ENCODE results near the gene CCDC85C.

CCDC85C gene

GRCh38 chr14:99552572-99553216 is 51.3 kb downstream of the CCDC85C start:
- no peak for DNase-seq

GRCh38 chr14:99552021-99552553 is 51.9 kb downstream of the CCDC85C start:
- no peak for DNase-seq

DNA sequence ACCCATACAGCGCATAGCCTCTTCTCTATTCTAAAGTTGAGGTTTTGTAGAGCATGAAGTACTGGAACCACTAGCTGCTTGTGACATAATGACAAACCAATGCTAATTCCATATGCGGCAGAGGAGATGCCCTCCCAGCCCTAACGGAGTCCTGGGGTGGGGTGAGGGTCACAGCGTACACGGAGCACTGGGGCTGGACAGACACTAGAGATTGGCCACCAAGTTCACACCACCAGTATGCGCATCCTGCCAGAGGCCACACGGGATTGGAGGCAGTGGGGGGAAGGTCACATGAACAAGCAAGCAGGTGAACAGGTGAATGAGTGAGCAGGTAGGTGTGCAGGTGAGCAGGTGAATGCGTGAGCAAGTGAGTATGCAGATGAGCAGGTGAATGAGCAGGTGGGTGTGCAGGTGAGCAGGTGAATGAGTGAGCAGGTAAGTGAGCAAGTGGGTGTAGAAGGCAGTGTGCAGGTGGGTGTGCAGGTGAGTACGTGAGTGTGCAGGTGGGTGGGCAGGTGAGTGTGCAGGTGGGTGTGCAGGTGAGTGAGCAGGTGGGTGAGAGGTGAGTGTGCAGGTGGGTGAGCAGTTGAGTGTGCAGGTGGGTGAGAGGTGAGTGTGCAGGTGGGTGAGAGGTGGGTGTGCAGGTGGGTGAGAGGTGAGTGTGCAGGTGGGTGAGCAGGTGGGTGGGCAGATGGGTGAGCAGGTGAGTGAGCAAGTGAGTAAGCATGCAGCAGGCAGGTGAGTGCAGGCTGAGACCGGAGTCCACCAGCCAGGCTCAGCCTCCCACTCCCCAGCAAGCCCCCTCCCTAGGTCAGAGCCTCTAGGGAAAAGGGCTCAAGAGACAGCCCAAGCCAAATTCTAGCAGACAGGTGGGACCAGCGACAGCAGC is 52.7 kb downstream of the CCDC85C start:
- no peak for DNase-seq

DNA sequence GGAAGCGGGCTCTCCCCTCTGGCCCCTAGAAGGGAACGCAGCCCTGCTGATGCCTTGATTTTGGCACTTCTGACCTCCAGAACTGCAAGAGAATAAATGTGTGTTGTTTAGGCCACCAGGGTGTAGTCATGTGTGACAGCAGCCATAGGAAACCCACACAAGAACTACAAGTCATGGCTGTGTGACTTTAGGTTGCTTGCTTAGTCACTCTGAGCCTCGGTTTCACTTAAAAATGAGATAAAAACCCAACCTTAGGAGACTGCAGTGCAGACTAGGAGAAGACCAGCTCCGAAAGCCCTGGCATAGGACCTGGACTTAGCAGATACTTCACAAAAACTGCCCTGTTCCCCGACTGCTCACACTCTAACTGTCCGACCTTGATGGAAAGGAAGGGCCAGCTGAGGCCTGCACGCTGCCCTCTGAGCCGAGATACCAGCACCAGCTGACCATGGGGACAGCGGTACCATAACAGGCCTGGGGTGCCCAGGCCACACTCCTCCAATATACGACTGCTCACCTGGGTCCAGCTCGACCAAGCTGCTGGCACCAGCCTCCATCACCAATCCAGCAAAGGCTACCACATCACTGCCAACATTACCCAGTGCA is 53.5 kb downstream of the CCDC85C start:
- no peak for DNase-seq

DNA sequence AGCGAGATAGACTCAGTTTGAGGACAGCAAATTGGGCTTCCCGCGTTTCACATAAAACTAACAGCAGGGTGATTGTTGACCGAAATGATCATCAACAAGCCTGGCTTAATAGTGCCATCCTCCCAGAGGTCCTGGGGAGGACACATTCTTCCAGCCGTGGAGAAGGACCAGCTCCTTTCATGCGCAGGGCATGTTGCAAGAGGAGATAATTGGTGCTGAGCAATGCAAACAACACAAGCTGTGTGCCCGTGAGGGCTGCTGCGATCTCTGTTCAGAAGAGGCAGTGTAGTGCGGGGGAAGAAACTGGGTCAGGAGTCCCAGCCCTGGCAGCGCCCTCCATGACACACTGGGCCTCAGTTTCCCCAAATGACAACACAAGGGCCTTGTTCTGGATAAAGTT is 54.3 kb downstream of the CCDC85C start:
- DNase-seq = no peak

- no peak for DNase-seq
Observed at GRCh38 chr14:99548871-99549515, 55.0 kb downstream of the CCDC85C start.

DNA sequence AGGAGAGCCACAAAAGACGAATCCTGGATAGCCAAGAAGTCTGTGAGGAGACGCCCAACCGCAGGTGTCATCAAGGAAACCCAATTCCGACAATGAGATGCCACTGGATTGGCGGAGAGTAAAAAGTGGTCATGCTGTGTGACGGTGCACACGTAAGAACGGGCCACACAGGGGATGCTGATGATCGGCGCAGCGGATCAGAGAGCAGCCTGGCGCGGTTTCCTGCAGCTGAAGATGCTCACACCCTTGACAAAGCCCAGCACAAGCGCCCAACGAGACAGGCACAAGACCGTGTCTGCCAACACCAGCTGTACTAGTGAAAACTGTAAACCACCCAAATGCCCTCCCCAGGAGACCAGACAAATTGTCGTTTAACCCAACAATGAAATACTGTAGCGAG is 55.8 kb downstream of the CCDC85C start:
- DNase-seq = no peak

- DNase-seq = no peak
Observed at GRCh38 chr14:99546234-99546879, 57.6 kb downstream of the CCDC85C start.

DNA sequence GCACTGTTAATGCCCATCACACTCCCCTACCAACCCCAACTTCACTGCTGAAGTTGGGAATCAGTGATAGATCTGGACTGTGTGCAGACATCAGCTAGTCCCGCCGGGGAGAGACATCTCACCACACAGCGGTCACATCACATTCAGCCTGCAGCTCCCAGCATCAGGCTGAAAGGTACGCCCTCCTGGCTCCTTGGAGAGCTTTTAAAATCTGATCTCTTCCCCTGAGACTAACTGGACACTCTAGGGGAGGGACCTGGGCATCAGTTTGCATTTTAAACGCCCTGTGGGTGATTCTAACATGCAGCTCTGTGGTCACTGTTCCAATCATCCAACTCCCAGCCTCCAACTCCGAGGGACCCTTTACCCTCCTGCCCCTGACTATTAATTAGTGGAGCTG is 58.4 kb downstream of the CCDC85C start:
- DNase-seq = no peak

DNA sequence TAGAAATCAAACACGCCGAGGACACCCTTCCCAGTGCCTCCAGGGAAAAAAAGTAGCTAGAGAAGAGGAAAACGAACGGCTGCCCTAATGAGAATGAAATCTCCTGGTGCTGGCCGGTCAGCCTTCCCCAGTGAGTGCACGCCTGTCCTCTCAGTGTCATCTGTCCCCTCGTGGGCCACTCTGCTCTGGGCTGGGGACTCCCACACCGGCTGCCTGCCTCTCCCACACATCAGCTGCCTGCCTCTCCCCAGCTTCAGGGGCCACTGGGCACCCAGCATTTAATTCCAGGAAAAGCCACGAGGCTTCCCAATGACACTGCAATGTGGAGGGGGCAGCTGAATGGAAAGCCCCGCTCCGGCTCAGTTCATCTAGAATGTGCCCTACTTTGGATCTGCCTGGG is 59.0 kb downstream of the CCDC85C start:
- DNase-seq = no peak

DNA sequence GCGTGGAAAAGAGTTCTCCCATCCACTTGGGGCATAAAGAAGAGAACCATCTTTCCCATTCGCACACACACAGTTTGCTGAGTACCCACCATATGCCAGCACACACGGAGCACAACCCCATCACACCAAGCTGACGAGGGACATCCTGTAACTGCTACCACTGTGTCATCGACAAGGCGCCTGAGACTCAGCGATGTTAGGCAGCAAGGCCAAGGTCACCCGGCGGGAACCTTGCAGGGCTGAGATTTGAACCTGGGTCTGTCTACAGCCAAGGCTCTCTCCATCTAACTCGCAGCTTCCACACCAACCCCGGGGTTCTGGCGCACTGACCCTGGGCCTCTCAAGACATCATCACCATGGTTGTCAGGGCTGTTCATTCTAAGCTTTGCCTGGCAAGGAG is 60.0 kb downstream of the CCDC85C start:
- DNase-seq = no peak

DNA sequence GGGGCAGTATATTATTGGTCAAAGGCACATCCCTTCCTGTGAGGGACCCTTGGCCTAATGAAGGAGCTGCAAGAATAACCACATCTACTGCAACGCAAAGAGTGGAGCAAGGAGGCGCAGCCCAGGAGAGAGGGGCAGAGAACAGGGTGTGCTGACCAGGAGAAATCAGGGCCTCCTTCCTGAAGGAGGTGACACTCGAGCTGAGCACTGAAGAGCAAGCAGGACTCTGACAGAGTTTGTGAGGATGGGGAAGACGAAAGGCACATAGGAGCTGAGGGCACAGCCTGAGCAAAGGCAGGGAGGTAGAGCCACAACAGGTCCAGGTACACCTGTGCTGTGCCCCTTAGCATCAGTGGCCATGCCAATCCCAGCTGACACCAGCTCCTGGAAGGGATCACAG is 60.6 kb downstream of the CCDC85C start:
- DNase-seq = no peak

DNA sequence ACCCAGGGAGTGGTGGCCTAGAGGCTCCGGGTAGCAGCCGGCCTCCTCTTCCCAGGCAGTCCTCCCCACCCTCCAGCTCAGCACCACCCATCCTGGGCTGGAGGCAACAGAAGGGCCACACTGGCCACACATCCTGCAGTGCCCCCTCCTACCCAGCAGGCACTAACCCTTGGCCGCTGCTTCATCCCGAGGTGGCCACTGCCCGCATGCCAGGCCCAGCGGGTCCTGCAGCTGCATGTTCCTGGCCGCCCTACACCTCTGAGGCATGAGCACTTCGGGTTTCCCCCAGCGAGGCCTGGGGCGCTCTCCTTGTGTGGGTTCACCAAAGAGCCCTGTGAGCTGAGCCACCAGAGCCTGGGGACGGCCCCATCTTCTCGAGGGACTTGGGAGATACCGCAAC is 61.4 kb downstream of the CCDC85C start:
- no peak for DNase-seq

GRCh38 chr14:99541677-99542470 is 62.1 kb downstream of the CCDC85C start:
- no peak for DNase-seq

- no peak for DNase-seq
Observed at GRCh38 chr14:99541211-99541610, 62.8 kb downstream of the CCDC85C start.

DNA sequence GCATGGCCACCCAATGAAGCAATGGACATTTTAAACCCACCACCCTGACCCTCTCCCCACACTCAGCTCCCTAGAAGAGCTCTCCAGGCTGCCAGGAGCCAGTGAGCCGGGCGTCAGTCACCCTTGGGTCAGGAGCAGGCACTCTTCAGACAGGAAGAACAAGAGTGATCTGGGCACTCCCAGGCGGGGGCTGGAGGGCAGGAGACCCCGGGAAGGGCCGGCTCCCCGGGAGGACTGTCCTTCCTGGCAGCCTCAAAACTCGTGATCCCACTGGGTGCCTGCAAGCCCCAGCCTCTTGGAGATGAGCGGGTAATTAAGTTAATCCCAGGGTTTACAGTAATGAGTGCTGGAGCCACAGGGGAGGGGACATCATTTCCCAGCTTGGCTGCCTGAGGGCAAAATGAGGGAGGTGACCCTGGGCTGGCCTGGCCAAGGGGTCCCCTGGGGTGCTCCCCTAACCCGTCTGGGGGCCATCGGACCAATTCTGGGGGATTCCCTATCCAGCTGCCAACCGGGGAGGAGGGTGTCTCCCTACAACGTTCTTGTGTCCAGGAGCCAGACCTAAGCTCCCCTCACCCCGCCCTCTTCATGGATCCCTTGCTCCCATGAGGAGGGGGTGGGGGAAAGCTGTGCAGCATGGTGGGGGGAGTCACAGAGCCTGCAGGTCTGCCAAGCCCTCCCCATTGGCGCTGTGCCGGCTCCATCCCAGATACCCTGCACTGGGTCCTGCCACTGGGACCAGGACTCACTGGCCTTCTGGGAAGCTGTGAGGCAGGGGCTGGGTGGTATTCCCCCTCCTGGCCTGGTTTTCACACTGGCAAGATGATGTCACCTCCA is 63.6 kb downstream of the CCDC85C start:
- DNase-seq = no peak

DNA sequence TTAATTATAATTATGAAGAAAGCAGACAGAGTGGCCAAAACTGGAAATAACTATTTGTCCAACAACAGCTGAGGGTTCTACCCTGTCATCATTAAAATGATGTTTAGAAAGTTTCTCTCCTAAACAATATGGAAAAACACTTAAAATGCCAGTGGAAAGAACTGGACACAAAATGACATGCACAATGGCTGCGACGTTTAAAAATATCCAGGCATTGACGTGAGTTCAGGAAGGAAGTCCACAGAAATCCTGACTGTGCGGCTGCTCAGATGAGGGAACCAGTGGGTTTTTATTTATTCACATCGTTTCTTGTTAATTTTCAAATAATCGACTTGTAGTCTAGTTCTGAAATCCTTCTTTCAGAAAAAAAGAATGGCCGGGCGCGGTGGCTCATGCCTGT is 64.5 kb downstream of the CCDC85C start:
- DNase-seq = no peak

GRCh38 chr14:99538733-99539132 is 65.3 kb downstream of the CCDC85C start:
- DNase-seq = no peak

GRCh38 chr14:99538275-99538674 is 65.7 kb downstream of the CCDC85C start:
- no peak for DNase-seq

- no peak for DNase-seq
Observed at GRCh38 chr14:99537399-99537798, 66.6 kb downstream of the CCDC85C start.
